SH-SY5Y (cell line): ENCODE measurements around the gene HTR6.

Experiments
- GATA2 ChIP-seq: IDR thresholded peaks from 2 replicates; pipeline ENCODE4 v1.6.1; 2011; ENCODE audit warnings: mild to moderate bottlenecking, low read depth, low read length
- GATA3 ChIP-seq: IDR thresholded peaks from 2 replicates; pipeline ENCODE4 v1.6.1; 2011; ENCODE audit warnings: low read depth, mild to moderate bottlenecking, low read length, moderate library complexity

Gene HTR6

DNA sequence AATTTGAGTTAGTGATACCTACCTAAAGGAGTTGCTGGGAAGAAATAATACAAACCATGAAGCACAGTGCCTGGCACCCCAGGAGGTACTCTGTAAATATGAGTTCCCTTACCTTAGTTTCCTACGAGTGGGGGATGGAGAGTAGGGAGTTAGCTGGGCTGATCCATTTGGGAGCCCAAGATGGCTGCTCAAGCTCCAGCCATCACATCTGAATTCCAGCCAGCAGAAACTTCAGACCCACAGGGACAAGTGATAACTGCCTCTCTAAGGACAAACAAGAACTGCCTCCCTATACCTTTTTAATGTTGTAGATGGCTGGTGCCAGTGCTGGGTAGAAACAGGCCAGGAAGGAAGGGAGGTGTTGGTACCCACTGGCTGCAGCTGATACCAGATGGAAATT is 22.7 kb downstream of the HTR6 start:
- no peak for TF ChIP-seq GATA3
- no peak for TF ChIP-seq GATA2

GRCh38 chr1:19688041-19688842 is 23.6 kb downstream of the HTR6 start:
- no peak for TF ChIP-seq GATA2
- no peak for TF ChIP-seq GATA3

- TF ChIP-seq GATA3, result no peak
- TF ChIP-seq GATA2, result no peak
Measured at GRCh38 chr1:19689085-19689757, 24.5 kb downstream of the HTR6 start.

DNA sequence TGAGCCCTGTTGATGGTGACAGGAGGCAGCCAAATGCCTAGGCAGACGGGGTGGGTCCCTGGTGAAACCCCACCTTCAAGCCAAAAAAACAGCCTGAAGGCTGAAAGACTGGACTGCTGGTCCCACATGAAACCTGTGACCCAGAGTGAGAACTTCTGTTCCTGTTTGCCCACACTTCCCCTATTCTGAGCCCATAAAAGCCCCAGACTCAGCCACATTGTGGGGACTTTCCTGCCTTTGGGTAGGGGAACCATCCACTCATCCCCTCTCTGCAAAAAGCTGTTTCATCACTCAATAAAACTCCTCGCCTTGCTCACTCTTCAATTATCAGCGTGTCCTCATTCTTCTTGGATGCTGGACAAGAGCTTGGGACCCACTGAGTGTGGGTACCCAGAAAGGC is 25.2 kb downstream of the HTR6 start:
- no peak for TF ChIP-seq GATA2
- TF ChIP-seq GATA3, result no peak

GRCh38 chr1:19690342-19690741 is 25.7 kb downstream of the HTR6 start:
- no peak for TF ChIP-seq GATA2
- no peak for TF ChIP-seq GATA3

GRCh38 chr1:19694298-19694697 is 29.6 kb downstream of the HTR6 start:
- no peak for TF ChIP-seq GATA3
- TF ChIP-seq GATA2, result no peak

DNA sequence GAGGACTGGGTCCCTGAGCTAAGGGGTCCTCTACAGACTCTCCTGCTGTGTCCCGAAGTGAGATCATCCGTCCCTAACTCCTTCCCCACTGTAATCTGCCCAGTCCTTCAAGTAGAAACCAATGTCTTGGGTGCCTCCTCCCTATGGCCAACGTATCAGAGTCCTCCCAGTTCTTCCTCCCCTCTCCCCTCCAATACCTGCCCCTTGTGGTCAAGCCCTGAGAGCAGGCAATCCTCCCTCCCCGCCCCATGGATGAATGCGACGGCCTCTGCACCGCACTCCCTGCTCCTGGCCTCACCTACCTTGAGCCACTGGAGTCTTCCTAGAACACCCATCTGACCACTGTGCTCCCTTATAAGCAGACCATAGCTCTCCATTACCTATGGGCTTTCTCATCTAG is 31.1 kb downstream of the HTR6 start:
- TF ChIP-seq GATA2 (no peak), GATA3 (no peak)

DNA sequence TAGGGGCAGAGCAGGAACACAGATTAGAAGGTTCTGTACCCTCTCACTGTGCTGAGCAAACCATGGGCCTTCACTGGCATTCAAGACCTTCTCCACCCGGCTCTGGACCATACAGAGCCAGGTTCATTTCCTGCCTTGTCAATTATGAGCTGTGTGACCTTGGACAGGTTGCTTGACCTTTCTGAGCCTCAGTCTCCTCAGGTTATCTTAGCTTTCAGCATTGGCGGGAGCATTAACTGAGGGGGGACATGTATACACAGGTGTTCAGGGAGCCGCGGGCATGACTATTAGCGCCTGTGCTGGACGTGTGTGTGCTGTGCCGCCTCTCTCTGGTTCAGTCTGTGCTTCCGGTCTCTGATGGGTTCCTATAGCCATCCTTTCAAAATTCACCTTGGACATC is 32.1 kb downstream of the HTR6 start:
- TF ChIP-seq GATA2 (no peak), GATA3 (no peak)

DNA sequence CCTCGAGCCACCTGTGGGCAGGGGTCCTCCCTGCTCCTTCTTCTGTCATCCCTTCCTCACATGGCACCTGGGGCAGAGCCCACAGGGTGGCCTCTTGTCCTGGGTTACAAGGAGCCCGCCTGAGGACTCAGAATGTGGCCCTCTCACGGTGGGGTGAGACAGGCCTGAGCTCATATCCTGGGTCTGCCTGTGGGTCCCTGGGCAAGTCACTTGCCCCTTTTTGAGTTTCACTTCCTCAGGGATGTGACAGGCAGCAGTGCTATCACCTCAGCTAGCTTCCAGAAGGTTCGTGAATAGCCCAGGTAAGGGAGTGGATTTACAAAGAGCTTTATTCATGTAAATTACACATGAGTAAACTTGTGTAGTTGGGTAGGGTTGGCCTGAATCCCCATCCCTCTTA is 33.5 kb downstream of the HTR6 start:
- TF ChIP-seq GATA2 (no peak), GATA3 (no peak)

- no peak for TF ChIP-seq GATA2
- TF ChIP-seq GATA3, result no peak
Measured at GRCh38 chr1:19700079-19700777, 35.6 kb downstream of the HTR6 start.

- TF ChIP-seq GATA2 (no peak), GATA3 (no peak)
Measured at GRCh38 chr1:19703280-19703679, 38.6 kb downstream of the HTR6 start.

DNA sequence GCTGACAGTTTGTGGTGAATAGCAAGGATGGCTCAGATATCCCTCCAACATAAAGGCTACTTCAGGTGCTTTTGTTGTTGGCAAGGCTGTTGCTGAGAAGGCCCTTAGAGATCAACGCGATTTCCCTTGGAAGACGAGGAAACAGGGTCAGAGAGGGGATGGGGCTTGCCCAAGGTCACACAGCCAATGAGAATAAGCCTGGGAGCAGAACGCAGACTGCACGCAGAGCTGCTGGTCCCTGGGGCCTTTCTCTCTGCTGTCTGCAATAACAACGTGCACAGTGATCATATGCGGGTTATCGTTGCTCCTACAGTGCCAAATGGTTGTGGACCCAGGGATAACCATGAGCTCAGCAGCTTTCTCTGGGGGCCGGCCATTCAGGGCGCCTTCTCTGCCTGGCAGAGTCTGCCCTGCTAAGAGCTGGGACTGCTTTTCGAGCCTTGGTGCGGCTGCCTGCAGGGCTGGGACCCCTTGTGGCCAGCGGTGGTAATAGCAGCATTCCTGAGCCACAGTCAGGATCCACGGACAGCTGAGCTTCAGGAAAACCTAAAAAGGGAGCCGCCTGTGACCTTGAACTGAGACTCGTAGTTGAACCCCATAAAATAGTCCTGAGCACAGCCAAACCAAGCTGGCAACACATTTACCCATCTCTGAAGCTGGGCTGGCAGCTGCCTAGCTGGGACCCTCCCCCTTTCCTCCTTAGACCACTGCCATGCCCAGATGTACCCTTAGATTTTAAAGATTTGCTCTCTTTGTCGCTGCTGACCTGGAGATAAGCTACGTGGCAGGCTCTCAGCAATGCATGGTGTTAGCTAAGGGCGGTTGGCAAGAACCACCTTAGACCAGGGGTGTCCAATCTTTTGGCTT is 39.8 kb downstream of the HTR6 start:
- TF ChIP-seq GATA2 (no peak), GATA3 (no peak)

DNA sequence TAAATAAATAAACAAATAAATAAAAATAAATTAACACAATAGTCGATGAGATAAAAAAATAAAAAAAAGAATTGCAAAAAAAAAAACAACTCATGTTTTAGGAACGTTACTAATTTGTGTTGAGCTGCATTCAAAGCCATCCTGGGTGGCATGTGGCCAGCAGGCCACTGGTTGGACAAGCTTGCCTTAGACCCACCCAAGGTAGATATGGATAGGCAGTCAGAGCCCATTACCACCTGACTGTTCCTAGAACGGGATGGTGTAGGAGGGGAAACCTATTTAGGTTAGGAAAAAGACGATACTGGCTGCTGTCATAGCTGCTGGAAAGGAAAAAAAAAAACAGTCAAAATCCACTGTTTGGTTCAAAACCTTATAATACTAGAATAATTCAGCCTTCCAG is 40.8 kb downstream of the HTR6 start:
- TF ChIP-seq GATA3 (no peak), GATA2 (no peak)

DNA sequence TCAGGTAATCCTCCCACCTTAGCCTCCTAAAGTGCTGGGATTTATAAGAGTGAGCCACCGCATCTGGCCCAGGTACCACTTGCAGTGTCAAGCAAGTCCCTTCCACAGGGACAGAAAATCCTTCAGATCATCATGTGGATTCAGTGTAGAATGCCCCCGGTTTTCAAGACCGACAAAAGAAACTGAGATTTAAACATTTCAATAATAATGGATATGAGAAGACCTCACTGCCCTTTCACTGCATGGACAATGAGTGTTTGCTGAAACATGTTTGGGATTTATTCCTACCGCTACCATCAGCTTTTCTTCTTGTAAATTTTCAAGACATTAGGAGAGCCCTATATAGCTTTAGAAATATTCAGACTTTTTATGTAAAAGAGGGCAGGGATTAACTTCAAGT is 41.5 kb downstream of the HTR6 start:
- TF ChIP-seq GATA2, result no peak
- no peak for TF ChIP-seq GATA3

- TF ChIP-seq GATA2 (no peak), GATA3 (no peak)
Measured at GRCh38 chr1:19708567-19709110, 44.0 kb downstream of the HTR6 start.
